Gastrocnemius medialis (tissue), 4 donors: ENCODE data around the gene KRT2. TPM values are rescaled to one million over a fixed set of nuclear protein-coding genes. Genes with fewer than 3 reads are reported as not detected.

ENCODE experiments used
- ATAC-seq, 2 donors: fragments of 150-250 bp; one replicate each; pipeline ENCODE4 v1.9.1; 2016
- DNase-seq, 2 donors: peaks; one replicate each; pipeline ENCODE4 v3.0.0-alpha.2; 2019
- H3K27ac ChIP-seq, 4 donors: fragments of 200-600 bp; sonication (generic); 1 replicate in 1 of 4; 2 replicates in 3 of 4; pipeline ENCODE4 v1.5.1; 2016 to 2018; ENCODE audit warnings: mild to moderate bottlenecking in 2 of 4, moderate library complexity in 1 of 4
- H3K27me3 ChIP-seq, 3 donors: fragments of 200-600 bp; sonication (generic) in 2 of 3; 1 replicate in 1 of 3; 2 replicates in 2 of 3; pipeline versions ENCODE4 v1.5.1 to v1.6.0; 2016 to 2019; ENCODE audit warnings: mild to moderate bottlenecking in 1 of 3, moderate library complexity in 1 of 3
- H3K36me3 ChIP-seq, 2 donors: fragments of 200-600 bp; sonication (generic) in 1 of 2; one replicate each; pipeline ENCODE4 v1.5.1; 2017 to 2018
- H3K4me1 ChIP-seq, 2 donors: fragments of 200-600 bp; sonication (generic) in 1 of 2; one replicate each; pipeline ENCODE4 v1.5.1; 2016 to 2017; ENCODE audit warnings: mild to moderate bottlenecking in 2 of 2
- H3K4me3 ChIP-seq, 4 donors: fragments of 200-600 bp; sonication (generic) in 3 of 4; 1 replicate in 1 of 4; 2 replicates in 3 of 4; pipeline ENCODE4 v1.5.1; 2016 to 2019; ENCODE audit warnings: mild to moderate bottlenecking in 2 of 4
- H3K9me3 ChIP-seq, 3 donors: fragments of 200-600 bp; sonication (generic) in 2 of 3; 1 replicate in 1 of 3; 2 replicates in 2 of 3; pipeline ENCODE4 v1.5.1; 2016 to 2019
- CTCF ChIP-seq, 5 experiments: fragments of 450-650 bp in 3 of 5; fragments of 200-600 bp in 2 of 5; sonication (generic) in 2 of 5; IDR thresholded peaks in 4 of 5; conservative IDR thresholded peaks in 1 of 5; 1 replicate in 4 of 5; 2 replicates in 1 of 5; pipeline ENCODE4 v1.5.1; 2016 to 2019; ENCODE audit warnings: antibody characterized with exemption in 5 of 5, mild to moderate bottlenecking in 3 of 5, moderate library complexity in 3 of 5
- POLR2A ChIP-seq, 2 donors: fragments of 450-650 bp; IDR thresholded peaks; one replicate each; pipeline ENCODE4 v1.6.1; 2017; ENCODE audit warnings: antibody characterized with exemption in 2 of 2, mild to moderate bottlenecking in 2 of 2, moderate library complexity in 2 of 2
- in situ Hi-C, 4 donors: fragments of 200-750 bp; cut with MboI; loops; one replicate each; pipeline versions ENCODE4 v1.15.0 to v1.8.0; 2017; ENCODE audit warnings: low sequenced_read_pairs in 4 of 4
- intact Hi-C: fragments of 100-400 bp; cut with DNase I; formaldehyde crosslinking; loops from one replicate; pipeline ENCODE4 v1.15.1; 2023; ENCODE audit warnings: low total_unique reads
- total RNA-seq, 4 donors: library from RNA; depleted of rRNA; stranded (reverse); fragments of >200 nt; gene quantifications; one replicate each; pipeline versions ENCODE4 v1.1.0 to v1.2.3, GENCODE V29; 2016

KRT2 gene
- total RNA-seq, 4 donors from 2014 or later: not detected

DNA sequence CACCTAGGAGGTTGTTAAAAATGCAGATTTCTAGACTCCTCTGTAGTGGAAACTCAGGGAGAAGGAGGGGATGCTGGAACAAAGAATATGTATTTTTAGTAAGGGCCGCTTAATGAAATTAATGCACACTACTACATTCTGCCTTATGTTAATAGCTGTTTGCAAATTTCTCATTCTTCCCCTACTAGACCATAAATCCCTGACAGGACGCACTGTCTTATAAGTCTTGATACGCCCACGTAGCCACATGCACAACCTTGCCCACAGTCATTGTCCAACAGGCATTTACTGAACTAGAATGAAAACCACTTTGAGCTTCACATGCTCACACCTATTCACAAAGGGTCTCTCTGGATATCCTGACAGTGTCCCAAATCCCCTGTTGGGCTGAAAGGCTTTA lies 10.5 kb downstream of the KRT2 start:
- H3K4me1 ChIP-seq: no peaks in the 10 kb centered on the region
- intact Hi-C loops: no loop called here
- no peak for DNase-seq
- TF ChIP-seq POLR2A (IDR thresholded peaks at IDR 0.05) (no peak), CTCF (IDR thresholded peaks at IDR 0.05 in 4 of 5, conservative IDR thresholded peaks at IDR 0.05 in 1 of 5) (no peak)
- H3K27me3 ChIP-seq: peaks cover 0 to 11% (median 0%) of the 10 kb centered on the region in 3 donors
- H3K4me3 ChIP-seq: no peak overlapping the region
- ATAC-seq: no peak
- H3K36me3 ChIP-seq: no peaks in the 10 kb centered on the region
- no peaks in the 10 kb centered on the region for H3K9me3 ChIP-seq
- H3K27ac ChIP-seq: no peak overlapping the region
- in situ Hi-C loops: no loop called here

DNA sequence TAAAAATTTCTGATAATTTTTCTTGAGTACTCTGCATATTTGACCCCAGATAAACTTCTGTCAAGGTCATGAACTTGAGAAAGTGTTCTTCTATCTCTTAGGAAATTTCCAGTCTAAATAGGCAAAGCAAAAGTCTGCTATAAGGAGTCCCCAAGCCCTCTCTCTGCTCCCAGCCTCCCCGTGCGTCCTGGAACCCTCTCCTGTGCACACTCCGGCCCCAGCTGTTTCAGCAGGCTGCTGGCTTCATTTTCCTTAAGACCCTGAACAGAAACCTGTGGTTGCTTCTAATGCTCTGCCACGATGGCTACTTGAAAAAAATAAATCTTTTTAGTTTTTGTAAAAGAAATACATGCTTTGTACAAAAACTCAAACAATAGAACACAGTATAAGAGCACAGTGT lies 14.7 kb downstream of the KRT2 start:
- ATAC-seq (no peak), DNase-seq (no peak)
- TF ChIP-seq CTCF (IDR thresholded peaks at IDR 0.05 in 4 of 5, conservative IDR thresholded peaks at IDR 0.05 in 1 of 5): no peak
- TF ChIP-seq POLR2A (IDR thresholded peaks at IDR 0.05): no peak
- H3K27me3 ChIP-seq: peaks cover 0 to 11% (median 0%) of the 10 kb centered on the region in 3 donors
- no peaks in the 10 kb centered on the region for H3K36me3 ChIP-seq
- H3K9me3 ChIP-seq: no peaks in the 10 kb centered on the region
- H3K4me3 ChIP-seq: no peak overlapping the region
- no peaks in the 10 kb centered on the region for H3K4me1 ChIP-seq
- intact Hi-C loops: no loop called here
- no peak overlapping the region for H3K27ac ChIP-seq
- in situ Hi-C loops: no loop called here

DNA sequence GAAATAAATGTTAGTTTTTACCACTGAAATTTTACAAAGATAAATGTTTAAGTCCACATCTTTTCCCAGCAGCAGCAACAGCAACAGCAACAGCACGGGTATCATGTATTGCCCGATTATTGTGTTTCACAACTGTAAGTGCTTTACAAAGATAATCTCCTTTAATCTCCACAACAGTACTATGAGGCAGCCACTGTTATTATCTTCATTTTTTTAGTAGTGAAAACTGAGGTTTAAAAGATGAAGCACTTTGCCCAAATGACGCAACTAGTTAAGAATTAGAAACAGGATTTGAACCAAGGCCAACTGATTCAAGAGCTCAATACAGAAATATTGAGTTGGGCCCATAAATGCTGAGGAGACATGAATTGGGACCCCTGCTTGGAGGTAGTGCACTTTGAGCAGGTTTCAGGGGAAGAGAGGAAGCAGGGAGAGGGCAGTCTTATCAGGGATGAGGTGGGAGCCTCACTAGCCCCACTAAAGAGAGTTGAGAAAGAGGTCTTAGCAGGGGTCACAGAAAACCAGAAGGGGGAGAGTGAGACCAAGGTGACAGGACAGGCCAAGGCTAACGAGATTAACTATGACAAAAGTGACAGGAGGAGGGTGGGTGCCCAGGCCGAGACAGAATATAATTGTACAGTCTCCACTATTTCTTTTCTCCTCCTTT lies 15.3 kb downstream of the KRT2 start:
- H3K4me1 ChIP-seq: no peaks in the 10 kb centered on the region
- no peak overlapping the region for H3K27ac ChIP-seq
- TF ChIP-seq CTCF (IDR thresholded peaks at IDR 0.05 in 4 of 5, conservative IDR thresholded peaks at IDR 0.05 in 1 of 5): no peak
- TF ChIP-seq POLR2A (IDR thresholded peaks at IDR 0.05): no peak
- H3K27me3 ChIP-seq: peaks cover 0 to 11% (median 0%) of the 10 kb centered on the region in 3 donors
- in situ Hi-C loops (no loop called here), intact Hi-C loops (no loop called here)
- no peaks in the 10 kb centered on the region for H3K36me3 ChIP-seq
- ATAC-seq: no peak
- H3K4me3 ChIP-seq: no peak overlapping the region
- no peaks in the 10 kb centered on the region for H3K9me3 ChIP-seq
- DNase-seq: no peak

- Histone ChIP-seq H3K4me3 (no peak overlapping the region), H3K36me3 (no peaks in the 10 kb centered on the region), H3K27ac (no peak overlapping the region), H3K4me1 (no peaks in the 10 kb centered on the region), H3K27me3 (peaks cover 0 to 11% (median 0%) of the 10 kb centered on the region in 3 donors), H3K9me3 (no peaks in the 10 kb centered on the region)
- TF ChIP-seq POLR2A (IDR thresholded peaks at IDR 0.05): no peak
- TF ChIP-seq CTCF (IDR thresholded peaks at IDR 0.05 in 4 of 5, conservative IDR thresholded peaks at IDR 0.05 in 1 of 5): no peak
- intact Hi-C loops: no loop called here
- DNase-seq (no peak), ATAC-seq (no peak)
- in situ Hi-C loops: no loop called here
Measured at GRCh38 chr12:52636189-52636588, 15.8 kb downstream of the KRT2 start.
